Embryonic facial prominence (tissue), 1 donor: ENCODE results near the gene SMYD2.

Source experiments
- DNase-seq: peaks from one replicate; pipeline ENCODE4 v3.0.0-alpha.2; 2016; ENCODE audit errors: extremely low spot score

SMYD2 gene

DNA sequence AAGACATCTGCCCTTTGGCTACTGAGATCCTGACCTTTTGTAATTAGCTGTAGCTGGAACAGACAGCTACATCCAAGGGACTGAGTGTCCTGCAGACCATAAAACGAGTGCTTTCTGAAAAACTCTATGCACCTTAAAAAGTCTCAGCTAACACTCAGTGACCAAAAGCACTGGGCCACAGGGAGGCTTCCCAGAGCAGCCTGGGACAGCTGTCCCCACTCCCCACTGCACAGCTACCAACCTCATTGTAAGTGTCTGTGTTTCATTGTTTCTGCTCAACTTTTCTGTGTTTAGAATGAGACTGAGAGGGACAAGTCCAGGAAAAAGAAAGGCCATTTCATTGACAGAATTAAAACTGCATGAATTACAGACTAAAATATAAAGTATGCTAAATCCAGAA is 80.7 kb downstream of the SMYD2 start:
- DNase-seq, result no peak

DNA sequence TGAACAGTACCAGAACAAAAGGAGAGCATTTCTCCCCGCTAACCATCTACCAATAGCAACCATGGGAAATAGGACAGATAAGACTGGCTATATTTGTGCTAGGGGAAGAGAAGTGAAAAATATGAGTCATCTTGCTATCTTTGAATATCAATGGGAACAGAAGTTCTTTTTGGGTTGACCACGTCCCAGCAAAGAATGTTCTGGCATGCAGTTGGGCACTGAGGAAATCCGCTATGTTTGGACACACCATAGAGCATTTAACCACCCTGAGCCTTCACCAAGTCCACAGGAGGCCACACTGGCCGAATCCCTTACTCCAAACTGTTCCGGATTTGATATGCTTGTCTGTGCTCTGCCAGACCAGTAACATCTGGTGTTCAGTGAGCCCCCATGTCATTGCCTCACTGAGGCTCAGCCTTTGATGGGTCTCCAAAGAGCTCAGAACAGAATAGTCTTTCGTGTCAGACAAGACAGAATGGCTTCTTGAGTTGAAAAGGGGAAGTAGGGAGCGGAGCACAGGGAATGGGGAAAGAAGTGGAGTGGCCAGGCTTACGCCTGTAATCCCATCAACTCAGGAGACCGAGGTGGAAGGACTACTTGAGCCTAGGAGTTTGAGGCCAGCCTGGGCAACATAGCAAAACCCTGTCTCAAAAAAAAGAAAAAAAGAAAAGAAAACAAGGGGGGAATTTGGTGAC is 81.4 kb downstream of the SMYD2 start:
- DNase-seq, result no peak

DNA sequence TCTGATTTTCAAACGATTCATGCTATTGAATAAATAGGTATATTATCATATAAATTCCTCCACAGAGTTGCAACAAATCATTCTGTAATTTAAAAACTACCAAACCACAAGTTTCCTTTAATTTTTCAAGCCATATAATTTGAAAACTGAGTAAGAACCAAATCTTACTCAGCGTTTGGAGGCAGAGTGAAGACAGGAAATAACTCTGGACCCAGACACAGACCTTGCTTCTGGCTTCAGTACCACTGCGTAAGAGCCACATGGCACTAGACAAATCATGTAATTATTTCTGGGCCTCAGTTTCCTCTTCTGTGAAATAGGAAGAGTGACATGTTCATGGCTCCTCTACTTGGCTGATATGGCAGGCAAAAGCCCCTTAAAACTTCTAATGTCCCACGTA is 82.4 kb downstream of the SMYD2 start:
- no peak for DNase-seq

DNA sequence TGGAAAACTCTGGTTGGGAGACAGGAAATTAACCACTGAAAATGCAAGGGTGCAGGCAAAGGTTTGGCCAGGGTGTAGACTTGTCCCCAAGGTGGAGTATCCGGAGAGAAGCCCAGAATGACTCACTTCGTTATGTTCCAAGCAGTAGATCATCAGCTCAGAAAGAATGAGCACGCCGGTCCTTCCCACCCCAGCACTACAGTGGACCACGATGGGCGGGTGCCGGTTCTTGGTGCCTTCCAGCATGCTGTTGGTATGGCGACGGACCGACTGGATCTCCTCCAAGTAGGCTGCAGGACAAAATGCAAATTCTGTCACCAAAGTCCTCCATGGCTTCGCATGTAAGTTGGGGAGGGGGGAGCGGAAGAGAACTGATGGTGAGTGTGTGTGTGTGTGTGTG is 83.4 kb downstream of the SMYD2 start:
- no peak for DNase-seq

DNA sequence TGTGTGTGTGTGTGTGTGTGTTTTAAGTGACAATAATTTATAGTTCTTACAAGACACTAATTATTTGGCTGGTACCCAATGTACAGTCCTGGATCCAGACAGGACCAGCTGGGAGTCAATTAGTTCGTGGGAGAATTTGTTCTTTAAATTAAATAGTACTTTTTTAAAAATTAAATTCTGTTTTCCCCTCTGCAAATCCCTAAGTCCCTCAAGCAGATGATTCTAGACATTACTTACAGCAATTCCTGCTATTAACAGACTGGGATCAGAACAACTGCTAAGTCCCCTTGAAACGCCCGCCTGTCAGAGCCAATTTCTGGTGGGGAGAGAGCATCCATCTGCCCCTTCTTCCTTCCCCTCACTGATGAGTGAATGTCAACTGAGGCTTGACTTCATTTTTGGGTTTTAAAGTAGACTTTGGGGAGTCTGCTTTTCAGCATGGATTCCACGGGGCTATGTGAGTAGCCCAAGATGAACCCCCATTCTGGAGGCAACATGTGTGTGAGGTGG is 83.9 kb downstream of the SMYD2 start:
- no peak for DNase-seq

DNA sequence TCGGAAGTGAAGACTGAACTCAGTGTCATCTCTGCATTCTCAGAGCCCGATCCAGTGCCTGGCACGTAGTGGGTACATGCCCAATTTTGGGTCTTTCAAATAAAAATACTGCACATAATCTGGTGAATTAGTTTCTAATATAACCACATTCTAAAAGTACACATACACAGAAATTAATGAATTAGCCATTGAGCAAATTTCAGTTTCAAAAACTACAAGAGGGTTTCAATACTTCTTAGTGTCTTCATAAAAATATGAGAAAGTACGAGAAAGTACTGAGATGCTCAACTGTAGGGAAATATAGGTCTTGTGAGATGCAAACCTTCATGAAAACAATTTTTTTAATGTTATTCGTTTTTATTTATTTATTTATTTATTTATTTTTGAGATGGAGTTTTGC is 86.9 kb downstream of the SMYD2 start:
- no peak for DNase-seq

DNA sequence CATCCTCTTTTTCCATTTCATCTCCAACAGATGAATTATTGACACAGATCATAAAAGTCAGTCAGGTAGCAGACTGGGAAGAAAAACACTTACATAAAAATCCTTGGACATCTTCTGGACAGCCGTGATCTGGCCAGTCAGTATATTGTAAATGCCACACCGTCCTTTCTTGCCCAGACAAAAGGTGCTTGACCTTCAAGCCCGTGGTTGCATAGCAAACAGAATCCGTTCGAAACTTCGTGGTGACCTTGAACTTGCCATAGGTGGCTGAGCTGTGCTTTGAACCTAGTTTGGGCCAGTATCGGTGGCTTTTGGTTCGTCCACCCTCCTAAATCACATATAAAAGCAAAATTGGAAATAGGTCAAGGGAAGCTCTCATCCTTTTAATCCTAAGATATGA is 88.4 kb downstream of the SMYD2 start:
- no peak for DNase-seq

DNA sequence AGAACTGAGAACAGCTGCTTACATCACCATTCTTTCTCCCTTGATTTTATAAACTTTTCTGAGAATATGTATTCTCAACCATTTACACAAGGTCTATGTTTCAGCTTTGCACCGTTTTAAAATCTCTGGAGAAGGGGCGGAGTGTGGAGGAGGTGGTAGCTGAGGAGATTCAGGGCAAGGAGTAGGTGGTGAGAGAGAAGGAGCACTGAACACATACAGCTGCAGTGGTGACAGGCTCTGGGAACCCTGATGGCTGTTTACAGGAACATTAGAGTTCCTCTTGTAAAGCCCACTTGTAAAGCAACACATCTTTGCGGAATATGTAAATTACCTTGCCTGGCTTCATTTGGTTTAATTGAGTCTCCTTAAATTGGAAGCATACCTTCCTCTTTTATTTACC is 89.7 kb downstream of the SMYD2 start:
- no peak for DNase-seq

DNA sequence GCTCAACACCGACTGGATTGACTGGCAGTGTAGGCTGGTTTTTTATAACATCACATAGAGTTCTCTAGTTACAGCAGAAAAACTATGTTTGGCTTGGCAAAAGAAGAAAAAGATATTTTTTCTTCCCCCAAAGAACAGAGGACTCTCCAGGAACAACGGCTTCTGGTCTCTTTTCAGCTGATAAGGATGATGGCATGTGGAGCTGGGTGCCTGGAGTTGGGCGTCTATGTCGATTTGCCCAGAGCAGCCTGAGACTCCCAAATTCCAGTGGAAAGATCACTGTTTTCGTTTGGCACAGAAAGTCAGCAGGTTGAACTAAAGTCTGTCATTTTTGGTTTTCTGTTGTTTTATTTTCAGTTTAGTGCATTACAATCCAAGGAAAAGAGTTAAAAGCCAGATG is 91.1 kb downstream of the SMYD2 start:
- DNase-seq, result no peak

DNA sequence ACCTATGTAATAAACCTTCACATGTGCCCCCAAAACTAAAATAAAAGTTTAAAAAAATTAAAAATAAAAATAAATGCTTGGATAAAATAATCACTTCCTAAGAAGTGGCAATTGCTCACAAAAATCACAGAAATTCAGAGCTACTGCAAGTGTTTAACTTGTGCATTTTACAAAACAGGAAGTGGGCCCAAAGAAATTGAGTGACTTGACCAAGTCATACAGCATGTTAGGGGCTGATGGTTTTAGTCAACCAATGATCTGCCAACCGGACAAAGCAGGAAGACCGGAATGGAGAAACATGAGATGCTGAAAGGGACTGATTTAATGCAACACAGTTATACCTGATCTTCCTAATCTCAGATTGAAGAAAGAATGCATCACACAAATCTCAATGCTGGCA is 96.5 kb downstream of the SMYD2 start:
- DNase-seq, result no peak

DNA sequence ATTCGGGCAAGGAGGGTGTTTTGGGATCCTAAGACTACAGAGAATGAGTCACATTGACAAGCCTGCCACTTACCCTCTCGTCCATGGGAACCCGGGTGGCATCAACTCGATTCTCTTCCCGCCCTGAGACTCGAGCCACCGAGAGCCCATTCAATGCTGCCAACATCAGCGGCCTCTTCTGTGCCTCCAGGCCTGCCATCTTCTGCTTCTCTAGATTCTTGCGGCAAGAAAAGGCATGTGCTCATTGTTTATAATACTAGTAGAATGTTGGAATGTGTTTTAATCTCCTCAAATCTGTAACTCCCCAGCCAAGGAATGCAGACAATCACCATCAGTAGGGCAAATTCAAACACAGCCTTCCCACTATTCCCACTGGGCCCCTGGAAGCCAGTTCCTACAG is 96.9 kb downstream of the SMYD2 start:
- no peak for DNase-seq

DNA sequence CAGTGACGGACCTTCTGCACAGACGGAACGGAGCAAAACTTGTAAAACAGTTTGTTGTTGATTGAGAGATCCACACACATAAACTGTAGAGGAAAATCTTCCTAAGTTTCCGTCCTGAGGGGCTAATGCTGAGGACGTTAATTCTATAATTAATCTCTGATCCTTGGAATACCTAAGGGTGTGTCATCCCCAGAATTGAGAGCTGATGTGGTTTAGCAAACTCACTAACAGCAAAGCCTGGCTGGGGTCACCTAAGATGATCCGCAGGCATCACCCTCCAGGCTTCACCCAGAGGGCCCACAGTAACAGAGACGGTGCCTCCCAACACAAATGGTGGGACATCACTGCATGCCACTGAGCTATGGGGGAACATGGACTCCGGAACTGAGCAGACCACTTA is 97.5 kb downstream of the SMYD2 start:
- DNase-seq, result no peak

DNA sequence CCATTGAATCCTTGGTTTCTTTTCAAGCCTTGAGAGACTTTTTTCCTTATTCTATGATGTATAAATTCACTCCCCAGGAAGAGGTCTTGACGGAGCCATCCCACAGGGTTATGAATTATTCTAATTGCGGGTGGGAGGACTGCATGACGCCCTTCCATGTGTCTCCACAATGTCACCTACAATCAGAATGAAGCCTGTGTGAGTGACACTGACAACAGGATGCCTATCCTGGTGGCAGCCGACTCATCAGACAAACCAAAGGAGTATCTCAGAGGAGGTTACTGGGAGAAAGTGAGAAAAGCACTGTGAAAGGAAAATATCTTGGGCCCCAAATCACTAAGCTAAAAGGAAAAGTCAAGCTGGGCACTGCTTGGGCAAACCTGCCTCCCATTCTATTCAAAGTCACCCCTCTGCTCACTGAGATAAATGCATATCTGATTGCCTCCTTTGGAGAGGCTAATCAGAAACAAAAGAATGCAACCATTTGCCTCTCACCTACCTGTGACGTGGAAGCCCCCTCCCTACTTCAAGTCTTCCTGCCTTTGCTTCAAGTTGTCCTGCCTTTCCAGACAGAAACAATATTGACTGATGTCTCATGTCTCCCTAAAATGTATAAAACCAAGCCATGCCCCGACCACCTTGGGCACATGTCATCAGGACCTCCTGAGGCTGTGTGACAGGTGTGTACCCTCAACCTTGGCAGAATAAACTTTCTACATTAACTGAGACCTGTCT is 98.4 kb downstream of the SMYD2 start:
- DNase-seq, result no peak

DNA sequence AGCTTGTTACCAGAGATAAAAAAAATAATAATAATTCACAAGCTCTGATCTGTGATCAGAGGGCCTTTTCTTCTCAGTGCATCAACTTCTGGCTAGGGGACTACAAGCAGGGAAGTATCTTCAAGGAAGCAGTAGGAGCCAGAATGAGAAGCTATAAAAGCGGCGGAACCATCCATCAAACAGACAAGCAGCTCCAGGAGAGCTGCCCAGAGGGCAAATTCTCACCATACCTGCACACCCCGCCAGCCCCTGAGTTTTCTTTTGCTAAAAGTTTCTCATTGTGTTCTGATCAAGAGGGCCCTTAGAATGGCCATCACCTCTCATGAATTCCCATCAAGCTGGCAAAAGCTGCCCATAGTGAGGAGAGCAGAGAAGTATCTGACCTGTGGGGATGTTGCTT is 99.4 kb downstream of the SMYD2 start:
- no peak for DNase-seq

DNA sequence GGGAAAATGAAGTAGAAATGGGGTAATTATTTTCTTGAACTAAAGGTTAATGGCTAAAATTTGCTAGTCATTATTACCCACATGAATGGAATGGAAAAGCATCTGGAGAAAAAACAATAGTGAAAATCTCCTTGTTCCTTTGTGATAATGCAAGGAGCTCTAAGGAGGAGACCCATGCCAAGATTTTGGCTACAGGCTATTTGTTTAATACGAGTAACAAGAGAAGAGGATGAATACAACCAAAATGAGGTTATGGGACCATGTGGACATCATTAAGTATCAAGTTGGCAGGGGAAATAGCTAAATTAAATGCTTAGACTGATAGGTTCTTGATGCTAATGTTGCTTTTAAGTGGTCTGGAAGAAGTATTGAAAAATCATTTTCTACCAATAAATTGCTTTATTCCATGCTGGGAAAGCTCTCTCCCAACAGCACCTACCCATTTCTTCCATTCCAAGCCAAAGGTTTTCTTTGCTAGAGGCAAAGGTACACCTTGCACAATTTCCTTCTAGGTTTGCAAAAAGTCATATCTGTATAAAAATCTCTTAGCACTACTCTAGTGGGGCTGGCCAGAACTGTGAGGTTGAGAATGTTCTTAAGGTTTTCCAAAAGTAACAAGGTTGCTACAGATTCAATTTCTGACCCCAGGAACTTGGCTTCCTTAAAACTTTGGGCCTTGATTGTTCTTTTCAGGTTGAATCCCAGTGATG is 100.2 kb downstream of the SMYD2 start:
- DNase-seq, result no peak

DNA sequence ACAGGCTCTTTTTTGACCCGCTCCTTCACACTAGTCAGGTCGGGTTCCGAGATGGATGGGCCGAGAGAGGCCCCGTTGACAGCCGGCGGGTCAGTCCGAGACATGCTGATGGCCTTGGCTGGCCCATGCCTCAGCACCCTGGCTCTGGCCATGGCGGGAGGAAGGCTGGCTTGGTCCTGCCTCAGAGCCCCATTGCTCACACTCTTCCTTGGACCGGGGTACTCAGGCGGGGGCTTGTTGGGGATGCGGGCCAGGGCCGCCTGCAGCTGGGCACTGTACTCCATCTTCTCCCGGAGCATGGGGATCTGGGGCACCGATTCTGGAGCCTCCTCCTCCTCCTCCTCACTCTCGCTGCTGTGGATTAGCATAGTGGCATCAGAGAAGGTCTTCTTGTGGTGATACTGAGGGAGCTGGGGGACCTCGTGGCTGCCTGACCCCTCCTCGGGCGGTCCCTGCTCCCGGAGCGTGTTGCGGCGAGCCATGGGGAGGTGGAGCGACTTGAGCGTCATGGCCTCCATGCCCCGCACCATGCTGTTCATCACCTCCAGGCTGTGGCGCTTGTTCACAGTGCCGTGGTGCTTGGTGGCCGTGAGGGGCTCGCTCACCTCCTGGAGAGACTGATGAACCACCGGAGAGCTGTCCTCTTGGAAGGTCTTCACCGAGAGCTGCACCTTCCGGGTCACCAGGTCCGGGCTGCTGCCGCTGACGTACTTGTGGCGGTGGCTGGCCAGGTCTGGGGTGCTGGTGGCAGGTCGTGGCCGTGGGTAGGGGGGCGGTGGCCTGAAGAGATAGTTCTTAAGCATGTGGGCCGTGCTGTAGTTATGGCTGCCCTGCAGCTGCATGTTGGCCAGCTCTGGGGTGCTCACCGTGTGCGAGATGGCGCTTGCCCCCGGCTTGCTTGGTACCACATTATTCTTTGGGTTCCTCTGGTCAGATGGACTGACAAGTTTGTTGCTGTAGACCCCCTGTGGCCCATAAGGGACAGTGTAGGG is 102.7 kb downstream of the SMYD2 start:
- no peak for DNase-seq

DNA sequence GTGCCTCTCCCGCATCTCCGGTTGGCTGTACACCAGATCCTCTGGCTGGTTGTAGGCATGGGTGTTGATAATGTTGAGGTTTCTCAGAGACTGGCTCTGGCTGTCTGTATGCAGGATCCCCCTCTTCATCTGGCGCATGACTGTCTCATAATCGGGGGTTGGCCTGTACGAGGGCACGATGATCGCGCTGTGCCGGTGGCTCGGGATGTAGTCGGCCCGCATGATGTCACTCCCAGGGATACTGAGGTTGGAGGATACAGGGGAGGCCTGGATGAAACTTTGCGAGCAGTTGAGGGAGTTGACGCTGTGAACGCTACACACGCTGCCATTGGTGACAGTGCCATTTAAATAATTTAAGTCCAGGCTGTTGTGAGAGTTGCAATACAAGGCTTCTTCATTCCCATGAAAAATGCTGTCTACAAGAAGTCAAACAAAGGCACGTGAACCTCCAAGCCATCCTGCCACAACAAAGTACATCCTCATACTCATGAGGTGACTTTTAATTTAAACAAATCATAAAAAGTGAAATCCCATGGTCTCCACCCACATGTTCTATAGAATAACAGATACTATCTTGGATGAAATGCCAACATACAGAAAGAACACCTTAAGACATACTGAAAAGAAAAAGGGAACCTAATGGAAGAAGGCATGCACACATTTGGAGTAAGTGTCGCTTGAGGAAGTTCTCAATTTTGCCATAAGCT is 103.6 kb downstream of the SMYD2 start:
- DNase-seq, result no peak

DNA sequence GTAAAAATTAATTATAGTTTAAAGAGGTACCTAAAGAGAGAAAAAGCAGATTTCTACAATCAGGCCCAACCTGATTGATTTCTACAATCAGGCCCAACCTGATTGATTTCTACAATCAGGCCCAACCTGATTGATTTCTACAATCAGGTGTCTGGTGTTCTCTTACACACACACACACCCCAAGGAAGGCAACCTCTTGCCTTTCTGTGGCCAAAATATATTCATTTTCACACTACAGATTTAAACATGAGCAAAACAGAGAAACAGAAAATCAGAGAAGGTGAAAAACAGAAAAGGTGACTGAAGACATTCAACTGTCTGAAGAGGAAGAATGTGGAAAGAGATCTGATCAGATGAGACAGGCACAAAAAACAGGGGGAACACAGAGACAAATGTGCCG is 104.5 kb downstream of the SMYD2 start:
- no peak for DNase-seq

DNA sequence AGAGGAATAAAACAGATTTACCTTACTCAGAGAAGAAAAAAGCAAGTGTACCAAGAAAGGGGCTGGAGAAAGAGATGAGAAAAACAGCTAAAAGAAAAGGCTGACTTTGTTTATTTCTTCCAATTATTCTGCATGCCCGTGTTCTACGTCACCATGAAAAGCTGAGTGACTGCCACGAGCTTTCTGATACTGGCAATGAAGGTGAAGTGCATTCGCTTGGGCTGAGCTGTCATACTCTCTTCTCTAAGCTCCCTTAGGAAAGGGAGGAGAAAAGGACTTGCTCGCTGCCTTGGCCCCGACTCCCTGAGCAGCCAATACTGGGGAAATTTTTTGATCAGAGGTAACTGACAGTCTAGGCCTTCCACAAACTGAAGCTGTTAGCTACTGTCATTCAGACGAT is 105.4 kb downstream of the SMYD2 start:
- no peak for DNase-seq
